ENCODE measurements around the gene BLNK.
"Not testable (repeated sequence)": the region's sequence is repeated elsewhere in the genome, so short reads cannot be mapped to it uniquely, and the experiment has no call there.

The BLNK gene

DNA sequence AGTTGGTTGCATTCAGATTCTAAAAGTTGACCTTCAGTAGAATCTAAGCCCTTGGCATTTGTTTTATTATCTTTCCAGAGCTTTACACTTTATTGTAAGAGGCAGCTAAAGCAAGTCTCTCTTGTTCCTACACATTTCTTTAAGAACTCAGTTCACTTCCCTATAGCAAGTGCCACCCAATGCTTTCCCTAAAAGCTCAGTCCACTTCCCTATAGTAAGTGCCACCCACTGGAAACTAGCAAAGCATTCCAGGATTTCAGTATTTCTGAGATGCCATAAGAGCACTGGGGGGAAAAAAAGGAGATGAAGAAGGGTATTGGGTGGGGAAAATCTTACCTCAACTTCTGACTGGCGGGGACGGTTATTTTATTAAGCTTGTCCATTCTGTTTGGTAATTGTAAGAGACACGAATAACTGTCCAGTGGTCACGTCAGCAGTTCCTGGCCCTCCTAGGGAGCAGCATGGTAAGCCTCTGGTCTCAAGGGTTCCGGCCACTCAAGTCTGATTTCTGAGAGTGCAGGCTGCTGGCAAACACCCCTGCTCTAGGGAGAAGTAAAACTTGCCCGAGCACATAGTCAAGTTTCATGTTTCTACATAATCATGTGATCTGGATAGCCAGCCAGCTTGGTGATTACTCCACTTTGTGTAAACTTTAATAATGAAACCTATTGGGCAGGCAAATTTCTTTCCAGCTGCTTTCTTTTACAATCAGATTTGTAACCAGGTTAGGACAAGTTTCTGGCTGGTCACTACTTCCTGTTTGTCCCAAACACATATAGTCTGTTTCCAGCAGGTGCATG lies at the start of gene BLNK:
Gene BLNK, minus strand, starts transcription at position 554 of the 800 bp plus-strand sequence. Its CDS starts 171 bp downstream, at position 383.
- DNase-seq, result no peak

DNA sequence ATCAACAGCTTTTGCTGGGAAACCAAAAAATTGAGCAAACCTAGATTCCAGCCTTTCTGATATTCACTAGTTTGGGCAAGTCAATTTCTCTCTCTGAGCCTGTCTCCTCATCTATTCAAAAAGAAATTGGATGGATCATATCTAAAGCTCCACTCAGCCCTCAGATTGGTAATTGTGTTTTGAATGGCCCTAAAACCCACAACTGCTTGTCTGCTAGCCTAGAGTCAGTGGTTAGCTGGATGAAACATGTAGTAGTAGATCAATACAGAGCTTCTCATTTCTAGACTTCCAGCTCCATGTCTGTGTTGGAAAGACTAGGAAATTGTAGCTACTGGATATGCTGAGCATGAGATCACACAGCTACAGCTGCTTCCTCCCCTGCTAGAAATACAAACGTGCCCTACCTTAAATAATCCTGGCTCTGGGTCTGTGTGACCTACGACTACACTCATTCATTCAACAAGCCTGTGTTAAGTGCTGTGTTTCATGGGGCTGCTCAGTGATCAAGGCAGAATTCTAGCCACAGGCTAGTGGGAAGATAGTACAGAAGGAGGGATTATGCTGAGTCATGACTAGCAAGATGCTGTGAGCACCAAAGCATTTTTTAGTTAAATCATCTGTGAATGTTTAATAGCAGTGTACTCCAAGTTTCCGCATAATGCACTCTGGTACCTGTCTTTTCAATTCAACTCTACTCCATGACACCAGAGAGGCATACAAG lies 48.5 kb upstream of the BLNK start:
- DNase-seq, result no peak

DNA sequence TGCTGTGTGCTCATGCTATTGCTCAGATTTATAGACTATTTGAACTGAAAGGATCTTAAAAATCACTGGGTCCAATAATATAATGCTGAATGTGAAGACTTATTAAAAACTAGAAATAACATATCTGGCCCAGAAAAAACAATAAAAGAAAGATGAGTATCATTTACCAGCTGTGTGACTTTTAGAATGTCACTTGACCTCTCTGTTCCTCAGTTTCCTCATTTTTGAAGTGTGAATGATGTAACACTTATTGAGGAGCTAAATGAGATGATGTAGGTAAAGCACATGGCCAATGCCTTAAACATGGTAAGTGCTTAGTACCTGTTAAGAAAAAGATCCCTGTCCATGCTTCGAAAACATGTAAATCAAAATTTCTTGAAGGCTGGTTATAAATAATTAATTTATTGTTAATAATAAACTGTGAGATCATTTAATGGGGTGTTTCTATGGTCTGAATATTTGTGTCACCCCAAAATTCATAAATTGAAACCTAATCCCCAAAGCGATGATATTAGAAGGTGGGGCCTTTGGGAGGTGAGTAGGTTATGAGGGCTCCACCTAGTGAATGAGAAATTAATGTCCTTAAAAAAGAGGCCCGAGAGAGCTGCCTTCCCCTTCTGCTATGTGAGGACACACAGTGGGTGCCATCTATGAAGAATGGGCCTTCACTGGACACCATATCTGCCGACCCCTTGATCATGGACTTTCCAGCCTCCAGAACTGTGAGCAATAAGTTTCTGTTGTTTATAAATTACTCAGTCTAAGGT lies 45.9 kb upstream of the BLNK start:
- no peak for DNase-seq

GRCh38 chr10:96313344-96313743 lies 42.0 kb upstream of the BLNK start:
- no peak for DNase-seq

DNA sequence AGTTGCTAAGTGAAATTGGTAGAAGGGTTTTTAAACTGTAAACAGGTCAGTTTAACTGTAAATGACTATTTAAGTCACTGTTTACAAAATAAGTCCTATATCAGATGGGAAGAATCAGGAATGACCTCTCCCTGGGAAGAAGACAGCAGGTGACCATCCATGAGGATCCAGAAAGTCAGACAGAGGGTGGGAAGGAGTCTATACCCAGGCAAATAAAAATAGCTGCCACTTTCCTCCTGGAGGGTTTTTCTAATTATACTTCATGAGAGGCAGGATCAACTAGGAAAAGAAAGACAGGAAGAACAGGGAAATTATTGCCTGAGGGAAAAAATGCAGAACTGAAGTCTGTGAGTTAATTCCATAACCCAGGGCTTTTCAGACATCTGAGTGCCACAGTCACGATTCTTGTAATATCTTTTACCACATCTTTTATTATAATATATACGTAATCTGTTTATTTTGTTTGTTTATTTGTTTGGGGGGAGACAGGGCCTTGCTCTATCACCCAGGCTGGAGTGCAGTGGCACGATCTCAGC lies 39.9 kb upstream of the BLNK start:
- no peak for DNase-seq

GRCh38 chr10:96310321-96310669 lies 38.9 kb upstream of the BLNK start:
- DNase-seq, result no peak

DNA sequence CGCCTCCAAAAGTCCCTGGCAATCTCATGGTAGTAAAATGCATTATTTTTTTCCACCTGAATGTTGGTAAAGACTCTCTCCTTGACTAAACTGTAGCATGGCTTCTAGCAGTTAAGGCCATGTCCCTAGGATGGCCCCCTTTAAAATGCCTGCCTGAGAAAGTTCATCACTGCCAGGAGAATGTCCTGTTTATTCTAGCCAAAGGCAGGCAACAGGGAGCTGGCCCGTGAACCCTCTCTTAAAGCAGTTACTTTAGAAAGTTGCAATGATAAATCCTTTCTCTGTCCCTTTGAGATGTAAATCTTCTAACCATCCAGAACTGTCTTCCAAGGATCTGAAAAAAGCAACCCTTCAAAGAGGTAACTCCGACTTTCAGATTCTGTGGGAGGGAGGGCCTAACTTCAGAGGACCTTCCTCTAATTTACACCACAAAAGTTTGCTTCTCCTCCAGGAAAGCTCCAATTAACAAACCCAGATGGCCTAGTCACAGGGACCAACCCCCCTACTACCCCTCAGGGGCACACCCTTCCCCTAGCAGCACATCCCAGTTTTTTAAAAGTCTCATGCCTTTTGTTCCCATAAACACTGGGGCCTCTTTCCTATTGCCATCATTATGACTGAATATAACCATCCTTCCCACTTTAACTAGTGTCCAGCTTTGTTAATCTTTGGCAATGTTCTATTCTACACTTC lies 38.4 kb upstream of the BLNK start:
- DNase-seq, result no peak

DNA sequence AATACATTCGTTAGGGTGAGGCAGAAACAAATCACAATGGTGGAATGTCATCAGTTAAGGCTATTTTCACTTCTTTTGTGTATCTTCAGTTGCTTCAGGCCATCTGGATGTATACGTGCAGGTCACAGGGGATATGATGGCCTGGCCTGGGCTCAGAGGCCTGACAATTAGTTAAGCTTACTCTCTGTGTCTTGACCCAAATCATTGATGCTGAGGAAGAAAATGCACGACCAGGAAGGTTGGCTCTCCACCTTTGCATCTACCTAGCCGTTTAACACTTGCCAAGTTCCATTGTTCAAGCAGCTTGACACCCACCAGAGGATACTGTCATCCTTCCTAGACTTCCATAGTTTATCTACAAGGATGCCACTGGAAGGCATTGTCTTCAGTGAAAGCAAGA lies 37.5 kb upstream of the BLNK start:
- DNase-seq, result not testable (repeated sequence)

- no peak for DNase-seq
Measured at GRCh38 chr10:96306516-96306915, 35.1 kb upstream of the BLNK start.

GRCh38 chr10:96305019-96305418 lies 33.6 kb upstream of the BLNK start:
- no peak for DNase-seq

GRCh38 chr10:96304230-96304629 lies 32.9 kb upstream of the BLNK start, which contains the start of gene DNTT:
Gene DNTT, plus strand, starts transcription at chr10:96304434. Its CDS starts 64 bp downstream, at chr10:96304498.
- DNase-seq, result no peak

DNA sequence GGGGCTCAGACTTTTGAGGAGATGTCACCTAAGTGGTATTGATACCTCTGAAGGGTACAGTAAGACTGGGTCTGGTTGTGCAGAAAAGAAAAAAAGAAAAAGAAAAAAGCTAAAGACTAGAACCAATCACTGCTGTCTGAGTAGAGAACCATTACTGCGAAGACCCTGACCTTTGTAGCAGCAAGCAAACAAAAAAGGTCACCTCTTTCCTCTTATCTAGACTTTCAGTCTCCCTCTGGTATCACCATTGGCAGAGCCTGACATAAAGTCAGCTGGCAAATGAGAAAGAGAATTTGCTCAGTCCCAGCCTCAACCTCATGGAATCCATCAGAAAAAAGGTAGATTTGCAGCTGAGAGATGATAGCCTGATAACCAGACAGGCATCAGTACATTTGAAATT lies 30.2 kb upstream of the BLNK start:
- DNase-seq, result no peak

DNA sequence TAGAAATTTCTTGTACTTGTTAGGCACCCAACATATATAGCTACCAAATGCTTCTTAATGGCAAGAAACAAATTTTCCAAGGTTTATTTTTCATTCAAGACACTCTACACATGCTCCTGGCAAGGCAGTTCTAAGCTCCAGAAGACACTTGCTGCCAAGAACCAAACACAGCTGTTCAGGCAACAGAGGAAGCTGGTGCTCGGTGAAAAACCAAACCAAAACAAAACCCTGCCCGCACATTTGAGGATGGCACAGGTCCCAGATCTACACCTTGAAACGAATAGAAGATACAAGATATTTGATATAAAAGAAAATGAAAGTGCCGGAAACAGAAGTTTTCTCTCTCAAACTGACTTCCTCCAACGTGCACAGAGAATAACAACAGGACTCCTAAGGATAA lies 28.0 kb upstream of the BLNK start:
- no peak for DNase-seq

DNA sequence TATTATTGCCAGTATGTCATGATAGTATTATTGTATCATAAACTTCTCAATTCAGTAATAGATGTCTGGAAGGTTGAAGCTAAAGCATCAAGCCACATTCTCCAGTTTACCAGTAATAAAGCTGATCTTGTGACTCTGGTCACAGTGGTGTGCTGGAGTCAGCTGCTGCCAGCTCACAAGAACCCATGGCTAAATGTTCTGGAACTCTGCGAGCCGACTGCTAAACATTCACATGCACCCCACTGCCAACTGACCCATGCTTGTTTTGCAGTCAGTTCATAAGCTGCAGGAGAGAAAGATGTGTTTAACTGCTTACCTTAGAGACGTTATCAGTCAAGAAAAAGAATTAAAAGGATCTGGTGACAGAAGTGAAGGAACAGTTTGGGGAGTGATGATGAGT lies 27.0 kb upstream of the BLNK start:
- no peak for DNase-seq

- no peak for DNase-seq
Measured at GRCh38 chr10:96297486-96297885, 26.1 kb upstream of the BLNK start.

- no peak for DNase-seq
Measured at GRCh38 chr10:96295475-96295874, 24.1 kb upstream of the BLNK start.

GRCh38 chr10:96292971-96293920 lies 21.9 kb upstream of the BLNK start:
- no peak for DNase-seq

- no peak for DNase-seq
Measured at GRCh38 chr10:96290368-96291133, 19.2 kb upstream of the BLNK start.

GRCh38 chr10:96289218-96289910 lies 18.0 kb upstream of the BLNK start:
- no peak for DNase-seq

- no peak for DNase-seq
Measured at GRCh38 chr10:96288151-96288621, 16.8 kb upstream of the BLNK start.
